CD4-positive, alpha-beta T cell (primary cell): ENCODE data around the gene PACSIN2. TPM values are rescaled to one million over a fixed set of nuclear protein-coding genes. Genes with fewer than 3 reads are reported as not detected.

Experiments
- ATAC-seq: fragments of 200-7000 bp; cut with Tn5 transposase; one replicate; pipeline ENCODE4 v1.10.0; 2022; ENCODE audit warnings: mild to moderate bottlenecking; ENCODE audit not compliant: poor library complexity
- CTCF ChIA-PET: fragments of 350-600 bp; sonication (Branson Sonifier 250); formaldehyde crosslinking; loops from one replicate; lab custom pipeline; 2021; ENCODE audit warnings: antibody characterized with exemption, inconsistent platforms; lab: Charles Lee
- POLR2A ChIA-PET: fragments of 350-600 bp; sonication (Branson Sonifier 250); formaldehyde crosslinking; loops from one replicate; lab custom pipeline; 2021; ENCODE audit warnings: antibody characterized with exemption, inconsistent platforms; lab: Charles Lee
- DNase-seq, 14 experiments: peaks; one replicate each; pipeline ENCODE4 v3.0.0-alpha.2; 2013 to 2020; ENCODE audit warnings: mixed read lengths in 2 of 14
- H3K27ac ChIP-seq, 2 donors: one replicate each; pipeline versions ENCODE4 v1.5.1 to v1.7.0; 2013; ENCODE audit warnings: low read length in 2 of 2, low read depth in 1 of 2, mild to moderate bottlenecking in 1 of 2
- H3K27me3 ChIP-seq, 2 experiments: 1 replicate in 1 of 2; 2 replicates in 1 of 2; pipeline versions ENCODE4 v1.6.1 to v1.7.0; 2013; ENCODE audit warnings: low read length in 2 of 2, control low read depth in 1 of 2, mild to moderate bottlenecking in 1 of 2, moderate library complexity in 1 of 2; ENCODE audit not compliant: insufficient read depth in 2 of 2, control insufficient read depth in 1 of 2
- H3K36me3 ChIP-seq: one replicate; pipeline ENCODE4 v1.6.1; 2013; ENCODE audit warnings: low read length, control low read depth; ENCODE audit not compliant: insufficient read depth
- H3K4me1 ChIP-seq: one replicate; pipeline ENCODE4 v1.6.1; 2013; ENCODE audit warnings: low read length, control low read depth; ENCODE audit not compliant: insufficient read depth
- H3K4me3 ChIP-seq: one replicate; pipeline ENCODE4 v1.5.1; 2013; ENCODE audit warnings: mild to moderate bottlenecking, low read length, moderate library complexity
- H3K9me3 ChIP-seq, 2 experiments: 1 replicate in 1 of 2; 2 replicates in 1 of 2; pipeline versions ENCODE4 v1.6.1 to v1.7.0; 2013; ENCODE audit warnings: low read length in 2 of 2, mild to moderate bottlenecking in 2 of 2, control low read depth in 1 of 2, moderate library complexity in 1 of 2; ENCODE audit not compliant: control insufficient read depth in 1 of 2, insufficient read depth in 1 of 2
- H3K27ac Mint-ChIP-seq: one replicate; pipeline ENCODE4 v1.8.0; 2020; ENCODE audit warnings: mixed read lengths
- H3K27me3 Mint-ChIP-seq: one replicate; pipeline ENCODE4 v1.8.0; 2021; ENCODE audit warnings: mixed read lengths
- H3K36me3 Mint-ChIP-seq: one replicate; pipeline ENCODE4 v1.8.0; 2021; ENCODE audit warnings: low read depth, mixed read lengths
- H3K4me1 Mint-ChIP-seq: one replicate; pipeline ENCODE4 v1.8.0; 2021; ENCODE audit warnings: low read depth, mixed read lengths
- H3K4me3 Mint-ChIP-seq: one replicate; pipeline ENCODE4 v1.8.0; 2020; ENCODE audit warnings: mild to moderate bottlenecking, mixed read lengths
- H3K9me3 Mint-ChIP-seq: one replicate; pipeline ENCODE4 v1.8.0; 2020; ENCODE audit warnings: mixed read lengths
- intact Hi-C, 2 experiments: fragments of 100-400 bp; cut with DNase I in 1 of 2; cut with micrococcal nuclease in 1 of 2; formaldehyde crosslinking; loops; one replicate each; pipeline versions ENCODE4 v1.15.1 to v1.9.0; 2023 to 2025; cut with DNase I, micrococcal nuclease
- total RNA-seq, 174 experiments: library from RNA in 2 of 174; stranded (reverse) in 2 of 174; gene quantifications; one replicate each; pipeline ENCODE4 v1.2.3 and lab custom pipeline; 2021 to 2026
- TF ChIP-seq, protein P1 (sequence below): fragments of 200-600 bp; IDR thresholded peaks from one replicate; pipeline ENCODE4 v1.8.0; 2022; ENCODE audit warnings: antibody characterized with exemption, mild to moderate bottlenecking

The PACSIN2 gene
- total RNA-seq, 2 experiments from 2014 or later = 23.3 to 25.5 TPM

DNA sequence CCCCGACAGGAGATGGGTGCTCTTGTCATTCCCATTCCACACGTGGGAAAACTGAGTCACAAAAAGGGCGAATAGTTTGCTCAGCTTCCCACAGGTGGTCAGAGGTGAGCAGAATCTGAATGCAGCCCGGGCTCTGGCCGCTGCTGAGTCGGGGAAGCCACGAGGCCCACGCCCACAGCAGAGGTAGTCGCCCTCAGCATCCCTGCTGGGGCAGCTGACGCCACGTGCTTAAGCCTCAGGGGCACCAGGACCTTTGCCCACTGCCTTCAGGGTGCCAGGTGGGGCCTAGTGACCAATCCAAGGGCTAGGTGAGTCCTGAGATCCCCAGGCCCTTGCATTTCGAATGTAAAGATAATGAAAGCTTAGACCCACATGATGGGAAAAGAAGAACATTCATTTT lies 133.7 kb downstream of the PACSIN2 start:
- CTCF ChIA-PET = no interaction called here
- Mint-ChIP-seq H3K36me3 (peaks cover 67% of the 10 kb centered on the region), H3K27ac (no peak overlapping the region)

DNA sequence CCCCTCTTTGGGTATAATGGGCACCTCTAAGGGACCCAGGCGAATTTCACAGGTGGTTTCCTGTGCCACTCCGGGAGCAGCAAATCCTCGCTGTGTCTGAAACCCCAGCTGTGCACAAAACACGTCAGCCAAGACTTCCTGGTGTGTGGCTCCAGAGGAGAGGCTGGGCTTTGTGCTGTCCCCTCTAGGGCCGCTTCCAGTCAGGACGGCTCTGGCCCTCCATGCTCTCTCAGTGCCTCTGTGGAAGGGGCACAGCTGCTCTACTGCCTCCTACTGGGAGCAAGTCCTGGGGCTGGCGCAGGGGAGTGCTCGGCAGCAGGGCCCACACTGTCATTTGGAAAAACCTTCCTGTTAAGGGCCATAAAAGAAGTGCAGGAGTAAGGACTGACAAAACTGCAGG lies 134.1 kb downstream of the PACSIN2 start:
- H3K27ac Mint-ChIP-seq = no peak overlapping the region
- ATAC-seq = no peak
- H3K4me3 Mint-ChIP-seq = no peak overlapping the region
- ChIA-PET POLR2A (no interaction called here), CTCF (no interaction called here)
- no peak for DNase-seq
- no peaks in the 10 kb centered on the region for H3K27me3 ChIP-seq
- H3K9me3 ChIP-seq = no peaks in the 10 kb centered on the region
- intact Hi-C loops = no loop called here
- H3K27me3 Mint-ChIP-seq = no peaks in the 10 kb centered on the region
- H3K9me3 Mint-ChIP-seq = no peaks in the 10 kb centered on the region
- peaks cover 89% of the 10 kb centered on the region for H3K36me3 ChIP-seq
- TF ChIP-seq, protein P1, sequence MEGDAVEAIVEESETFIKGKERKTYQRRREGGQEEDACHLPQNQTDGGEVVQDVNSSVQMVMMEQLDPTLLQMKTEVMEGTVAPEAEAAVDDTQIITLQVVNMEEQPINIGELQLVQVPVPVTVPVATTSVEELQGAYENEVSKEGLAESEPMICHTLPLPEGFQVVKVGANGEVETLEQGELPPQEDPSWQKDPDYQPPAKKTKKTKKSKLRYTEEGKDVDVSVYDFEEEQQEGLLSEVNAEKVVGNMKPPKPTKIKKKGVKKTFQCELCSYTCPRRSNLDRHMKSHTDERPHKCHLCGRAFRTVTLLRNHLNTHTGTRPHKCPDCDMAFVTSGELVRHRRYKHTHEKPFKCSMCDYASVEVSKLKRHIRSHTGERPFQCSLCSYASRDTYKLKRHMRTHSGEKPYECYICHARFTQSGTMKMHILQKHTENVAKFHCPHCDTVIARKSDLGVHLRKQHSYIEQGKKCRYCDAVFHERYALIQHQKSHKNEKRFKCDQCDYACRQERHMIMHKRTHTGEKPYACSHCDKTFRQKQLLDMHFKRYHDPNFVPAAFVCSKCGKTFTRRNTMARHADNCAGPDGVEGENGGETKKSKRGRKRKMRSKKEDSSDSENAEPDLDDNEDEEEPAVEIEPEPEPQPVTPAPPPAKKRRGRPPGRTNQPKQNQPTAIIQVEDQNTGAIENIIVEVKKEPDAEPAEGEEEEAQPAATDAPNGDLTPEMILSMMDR = no peak
- peaks cover 67% of the 10 kb centered on the region for H3K36me3 Mint-ChIP-seq
- no peak overlapping the region for H3K27ac ChIP-seq
- no peak overlapping the region for H3K4me3 ChIP-seq
- no peaks in the 10 kb centered on the region for H3K4me1 Mint-ChIP-seq
- no peaks in the 10 kb centered on the region for H3K4me1 ChIP-seq

More for the DNA sequence above, 133.7 kb downstream of the PACSIN2 start:
- no peaks in the 10 kb centered on the region for H3K9me3 Mint-ChIP-seq
- no peaks in the 10 kb centered on the region for H3K27me3 Mint-ChIP-seq
- H3K4me3 Mint-ChIP-seq = no peak overlapping the region
- Histone ChIP-seq H3K27ac (no peak overlapping the region), H3K4me1 (no peaks in the 10 kb centered on the region), H3K27me3 (no peaks in the 10 kb centered on the region), H3K9me3 (no peaks in the 10 kb centered on the region), H3K36me3 (peaks cover 85% of the 10 kb centered on the region), H3K4me3 (no peak overlapping the region)
- ATAC-seq = no peak
- no peak for DNase-seq
- POLR2A ChIA-PET = no interaction called here
- intact Hi-C loops = no loop called here
- TF ChIP-seq, protein P1 = no peak
- no peaks in the 10 kb centered on the region for H3K4me1 Mint-ChIP-seq

DNA sequence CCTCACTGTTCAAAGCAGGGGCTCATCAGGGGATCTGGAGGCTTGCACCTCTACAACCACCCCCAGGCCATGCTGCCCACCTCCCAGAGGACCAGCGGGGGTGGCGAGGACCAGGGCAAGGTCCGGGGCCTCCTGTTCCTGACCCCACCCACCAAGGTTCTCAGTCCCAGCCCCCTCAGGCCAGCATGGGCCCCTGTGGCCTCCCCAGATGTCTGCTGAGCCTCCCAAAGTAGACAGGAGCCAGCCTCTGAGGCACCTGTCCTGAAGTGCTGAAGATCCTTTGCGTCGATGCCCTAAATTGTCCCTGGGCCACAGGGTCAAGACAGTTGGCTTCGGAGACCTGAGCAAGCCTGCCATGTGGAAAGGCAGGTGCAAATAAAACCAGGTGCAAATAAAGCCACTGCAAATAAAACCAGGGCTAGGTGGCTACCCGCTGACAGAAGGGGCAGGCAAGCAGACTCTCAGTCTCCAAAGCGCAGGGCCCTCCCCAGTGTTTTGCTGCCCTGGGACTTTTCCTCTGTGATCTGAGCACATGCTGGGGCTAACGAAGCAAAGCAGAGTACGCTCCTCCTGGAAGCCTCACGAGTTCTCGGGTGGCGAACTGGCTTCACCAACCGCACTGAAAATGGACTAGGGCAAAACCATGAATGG lies 135.5 kb downstream of the PACSIN2 start:
- Mint-ChIP-seq H3K4me1 (no peaks in the 10 kb centered on the region), H3K9me3 (no peaks in the 10 kb centered on the region), H3K36me3 (peaks cover 65% of the 10 kb centered on the region), H3K27ac (no peak overlapping the region), H3K4me3 (no peak overlapping the region), H3K27me3 (no peaks in the 10 kb centered on the region)
- H3K36me3 ChIP-seq = peaks cover 85% of the 10 kb centered on the region
- ChIA-PET POLR2A (no interaction called here), CTCF (no interaction called here)
- no peak overlapping the region for H3K27ac ChIP-seq
- TF ChIP-seq, protein P1 = no peak
- no peaks in the 10 kb centered on the region for H3K27me3 ChIP-seq
- no peaks in the 10 kb centered on the region for H3K4me1 ChIP-seq
- DNase-seq = no peak
- intact Hi-C loops = no loop called here
- H3K9me3 ChIP-seq = no peaks in the 10 kb centered on the region
- H3K4me3 ChIP-seq = no peak overlapping the region
- ATAC-seq = no peak
